Smooth muscle cell (in vitro differentiated cells): ENCODE results near the gene RPL34. TPM values are rescaled to one million over a fixed set of nuclear protein-coding genes. Genes with fewer than 3 reads are reported as not detected.

Experiments used
- DNase-seq: peaks from one replicate; lab custom pipeline; 2025; ENCODE audit not compliant: unreplicated experiment; lab: John Stamatoyannopoulos, UW
- H2AFZ ChIP-seq: fragments of 200-600 bp; sonication (generic); 2 replicates; pipeline ENCODE4 v1.6.0; 2016; ENCODE audit warnings: antibody characterized with exemption, low read depth, mild to moderate bottlenecking
- H3F3A ChIP-seq: fragments of 200-600 bp; sonication (generic); 2 replicates; pipeline ENCODE4 v1.6.0; 2017; ENCODE audit warnings: antibody characterized with exemption, low read depth
- H3K27ac ChIP-seq: fragments of 200-600 bp; sonication (generic); 2 replicates; pipeline ENCODE4 v1.5.1; 2016; ENCODE audit warnings: low read depth, mild to moderate bottlenecking
- H3K27me3 ChIP-seq: fragments of 200-600 bp; sonication (generic); 2 replicates; pipeline ENCODE4 v1.6.1; 2016; ENCODE audit warnings: low read depth, mild to moderate bottlenecking
- H3K36me3 ChIP-seq: fragments of 200-600 bp; sonication (generic); 2 replicates; pipeline ENCODE4 v1.5.1; 2016; ENCODE audit warnings: low read depth
- H3K4me1 ChIP-seq: fragments of 200-600 bp; sonication (generic); 2 replicates; pipeline ENCODE4 v1.5.1; 2016; ENCODE audit warnings: low read depth
- H3K4me2 ChIP-seq: fragments of 200-600 bp; sonication (generic); 2 replicates; pipeline ENCODE4 v1.6.0; 2016; ENCODE audit warnings: mild to moderate bottlenecking
- H3K4me3 ChIP-seq: fragments of 200-600 bp; sonication (generic); 2 replicates; pipeline ENCODE4 v1.5.1; 2016; ENCODE audit warnings: mild to moderate bottlenecking
- H3K79me2 ChIP-seq: fragments of 200-600 bp; sonication (generic); 2 replicates; pipeline ENCODE4 v1.6.0; 2016; ENCODE audit warnings: low read depth, mild to moderate bottlenecking
- H3K9ac ChIP-seq: fragments of 200-600 bp; sonication (generic); 2 replicates; pipeline ENCODE4 v1.6.0; 2016; ENCODE audit warnings: low read depth
- H3K9me3 ChIP-seq: fragments of 200-600 bp; sonication (generic); replicated peaks from 2 replicates; pipeline ENCODE4 v1.5.1; 2016; ENCODE audit warnings: low read depth
- H4K20me1 ChIP-seq: fragments of 200-600 bp; sonication (generic); 2 replicates; pipeline ENCODE4 v1.6.0; 2016; ENCODE audit warnings: low read depth
- CTCF ChIP-seq: fragments of 200-600 bp; sonication (generic); IDR thresholded peaks from 2 replicates; pipeline ENCODE4 v1.5.1; 2017; ENCODE audit warnings: borderline replicate concordance, mild to moderate bottlenecking, antibody characterized with exemption; ENCODE audit not compliant: insufficient read depth, poor library complexity, severe bottlenecking
- WGBS: methylation state at CpG from one replicate; pipeline ENCODE4 v1.1.7; 2016; ENCODE audit warnings: low lambda C conversion rate; 5-methylcytosine and 5-hydroxymethylcytosine counted together
- polyA plus RNA-seq: library from polyadenylated mRNA; unstranded; fragments of >200 nt; fragmentation: Nextera tagmentation; extraction: Ambion mirVana; gene quantifications from 2 replicates; pipeline ENCODE4 v1.2.1, GENCODE V29; 2016
- total RNA-seq: library from RNA; depleted of rRNA; stranded (reverse); fragments of >200 nt; gene quantifications from 2 replicates; pipeline ENCODE4 v1.2.3, GENCODE V29; 2014

RPL34 gene
- total and polyA plus RNA-seq, 2 experiments from 2014 or later = 695 to 1,362 TPM

- H3K4me2 ChIP-seq = no peak overlapping the region
- 85% methylated on average over 6 of the region's 6 CpGs for WGBS
- H3K4me1 ChIP-seq = no peaks in the 10 kb centered on the region
- H3F3A ChIP-seq = no peaks in the 10 kb centered on the region
- no peaks in the 10 kb centered on the region for H3K36me3 ChIP-seq
- DNase-seq = no peak
- no peak for TF ChIP-seq CTCF
- no peaks in the 10 kb centered on the region for H3K27me3 ChIP-seq
- H3K27ac ChIP-seq = no peak overlapping the region
- H4K20me1 ChIP-seq = no peaks in the 10 kb centered on the region
- no peak overlapping the region for H2AFZ ChIP-seq
- no peaks in the 10 kb centered on the region for H3K9me3 ChIP-seq
- H3K9ac ChIP-seq = no peak overlapping the region
- no peaks in the 10 kb centered on the region for H3K79me2 ChIP-seq
- no peak overlapping the region for H3K4me3 ChIP-seq
These were observed 39.3 kb upstream of the RPL34 start for GRCh38 chr4:108581083-108581482.

GRCh38 chr4:108586778-108587177 is 33.6 kb upstream of the RPL34 start:
- H3K36me3 ChIP-seq = no peaks in the 10 kb centered on the region
- H3K9ac ChIP-seq = no peak overlapping the region
- H3K79me2 ChIP-seq = no peaks in the 10 kb centered on the region
- H3K27me3 ChIP-seq = no peaks in the 10 kb centered on the region
- TF ChIP-seq CTCF = no peak
- H3K4me1 ChIP-seq = no peaks in the 10 kb centered on the region
- no peak overlapping the region for H2AFZ ChIP-seq
- H3K4me2 ChIP-seq = no peak overlapping the region
- no peak overlapping the region for H3K27ac ChIP-seq
- no peak for DNase-seq
- H4K20me1 ChIP-seq = no peaks in the 10 kb centered on the region
- 63% methylated on average over 3 of the region's 3 CpGs for WGBS
- no peak overlapping the region for H3K4me3 ChIP-seq
- no peaks in the 10 kb centered on the region for H3F3A ChIP-seq
- no peaks in the 10 kb centered on the region for H3K9me3 ChIP-seq

- no peaks in the 10 kb centered on the region for H3K79me2 ChIP-seq
- H3K27me3 ChIP-seq = no peaks in the 10 kb centered on the region
- 84% methylated on average over 1 of the region's 1 CpG for whole genome bisulfite sequencing
- no peak overlapping the region for H3K27ac ChIP-seq
- no peak overlapping the region for H3K4me2 ChIP-seq
- no peak for TF ChIP-seq CTCF
- H3K36me3 ChIP-seq = no peaks in the 10 kb centered on the region
- H3K4me3 ChIP-seq = no peak overlapping the region
- no peaks in the 10 kb centered on the region for H3K9me3 ChIP-seq
- H3K4me1 ChIP-seq = no peaks in the 10 kb centered on the region
- no peak overlapping the region for H3K9ac ChIP-seq
- DNase-seq = no peak
- no peaks in the 10 kb centered on the region for H4K20me1 ChIP-seq
- no peaks in the 10 kb centered on the region for H3F3A ChIP-seq
- no peak overlapping the region for H2AFZ ChIP-seq
These were observed 31.5 kb upstream of the RPL34 start for GRCh38 chr4:108588878-108589277.

- Histone ChIP-seq H4K20me1 (no peaks in the 10 kb centered on the region), H3F3A (no peaks in the 10 kb centered on the region), H3K27ac (no peak overlapping the region), H3K4me2 (no peak overlapping the region), H2AFZ (no peak overlapping the region), H3K79me2 (no peaks in the 10 kb centered on the region), H3K27me3 (no peaks in the 10 kb centered on the region), H3K36me3 (no peaks in the 10 kb centered on the region), H3K4me1 (no peaks in the 10 kb centered on the region), H3K9ac (no peak overlapping the region), H3K4me3 (no peak overlapping the region), H3K9me3 (no peaks in the 10 kb centered on the region)
- no peak for TF ChIP-seq CTCF
- WGBS = 47% methylated on average over 2 of the region's 2 CpGs
- DNase-seq = no peak
These were observed 30.4 kb upstream of the RPL34 start for GRCh38 chr4:108589961-108590360.
